Stimulated activated CD4-positive, alpha-beta T cell treated with anti-CD3 and anti-CD28 coated beads, Interleukin-12 subunit alpha, Interleukin-12 subunit beta, amount 100 ng/mL, for 48 hours (primary cell): ENCODE data around the gene KAZN.
"Not testable (repeated sequence)": the region's sequence is repeated elsewhere in the genome, so short reads cannot be mapped to it uniquely, and the experiment has no call there.

Source experiments
- DNase-seq, 3 donors: peaks; one replicate each; pipeline ENCODE4 v3.0.0-alpha.2; 2020; ENCODE audit warnings: low read depth in 2 of 3, low spot score in 1 of 3

The KAZN gene

DNA sequence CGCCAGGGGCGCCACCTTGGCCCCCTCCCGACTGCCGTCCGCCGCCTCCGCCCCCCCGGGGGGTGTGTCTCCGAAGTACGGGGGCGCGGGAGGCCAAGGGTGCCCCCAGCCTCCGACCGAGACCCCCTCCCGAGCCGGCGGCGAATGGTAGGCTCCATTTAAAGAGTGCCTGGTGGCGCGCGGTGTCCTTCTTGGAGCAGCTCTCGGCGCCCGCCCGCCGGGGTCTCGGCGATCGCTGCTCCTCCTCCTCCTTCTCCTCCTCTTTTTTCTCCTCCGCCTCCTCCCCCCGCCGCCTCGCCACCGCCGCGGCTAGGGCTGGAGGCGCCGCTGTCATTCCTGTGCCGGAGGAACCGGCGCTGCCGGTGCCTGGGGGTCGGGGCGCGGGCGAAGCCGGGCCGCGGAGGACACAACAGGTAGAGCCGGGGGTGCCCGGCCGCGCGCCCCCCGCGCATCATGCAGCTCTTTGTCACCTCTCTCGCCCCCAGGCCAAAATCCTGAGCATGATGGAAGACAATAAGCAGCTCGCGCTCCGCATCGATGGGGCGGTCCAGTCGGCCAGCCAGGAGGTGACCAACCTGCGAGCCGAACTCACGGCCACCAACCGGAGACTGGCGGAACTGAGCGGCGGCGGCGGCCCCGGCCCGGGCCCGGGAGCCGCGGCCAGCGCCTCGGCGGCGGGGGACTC, at the start of gene KAZN:
Gene KAZN, plus strand, starts transcription at position 188 of the 685 bp plus-strand sequence.
- no peak for DNase-seq

GRCh38 chr1:14549897-14550620, 48.4 kb upstream of the KAZN start:
- DNase-seq: no peak

GRCh38 chr1:14551386-14551785, 47.1 kb upstream of the KAZN start:
- DNase-seq: no peak

DNA sequence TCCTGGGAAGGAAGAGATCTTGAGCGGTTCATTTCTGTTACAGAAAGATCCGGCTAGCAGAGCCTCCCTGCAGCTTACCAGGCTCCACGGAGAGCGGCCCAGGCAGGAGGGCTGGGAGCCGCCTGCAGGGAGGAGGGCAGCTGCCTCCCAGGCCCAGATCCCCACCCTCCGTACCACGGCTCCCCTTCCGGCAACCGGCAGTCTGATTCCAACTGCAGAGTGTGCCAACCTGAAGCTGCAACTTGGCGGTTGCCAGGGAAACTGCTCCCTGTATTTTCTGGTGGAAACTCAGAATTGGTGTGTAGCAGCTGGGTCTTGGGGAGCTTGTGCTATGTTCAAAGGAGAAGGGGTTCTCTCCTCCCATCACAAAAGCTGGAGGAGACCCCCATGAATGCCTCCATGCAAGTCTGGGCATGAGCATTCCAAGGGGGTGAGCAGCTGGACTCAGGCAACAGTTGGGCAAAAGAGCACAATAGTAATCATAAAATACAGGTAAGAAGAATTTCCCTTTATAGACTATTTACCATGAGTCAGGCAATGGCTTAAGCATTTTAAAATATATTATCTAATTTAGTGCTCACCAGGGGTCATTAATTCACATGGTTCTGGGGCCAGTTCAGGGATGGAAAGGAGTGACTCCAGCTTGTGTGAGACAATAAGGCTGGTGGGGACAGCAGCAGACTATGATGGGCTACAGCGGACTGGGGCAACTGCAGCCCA, 46.1 kb upstream of the KAZN start:
- no peak for DNase-seq

DNA sequence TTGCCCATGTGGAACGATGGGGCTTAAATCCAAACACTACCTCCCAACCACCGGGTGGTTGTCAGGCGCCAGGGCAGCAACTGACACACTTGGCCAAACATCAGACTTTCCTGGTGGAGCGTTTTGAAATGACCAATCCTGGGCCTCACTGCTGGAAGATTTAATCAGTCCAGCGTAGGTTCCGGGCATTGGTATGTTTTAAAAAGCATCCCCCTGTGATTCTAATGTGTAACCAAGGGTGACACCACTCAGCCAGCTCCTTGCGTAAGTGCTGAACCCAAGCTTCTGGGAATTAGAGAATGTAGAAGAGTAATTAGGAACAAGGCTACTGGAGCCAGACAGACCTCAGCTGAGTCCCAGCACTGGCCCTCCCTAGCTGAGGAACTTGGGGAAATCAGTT, 44.8 kb upstream of the KAZN start:
- DNase-seq: no peak

- DNase-seq: no peak
These were observed 43.4 kb upstream of the KAZN start for GRCh38 chr1:14555091-14555490.

GRCh38 chr1:14561014-14561693, 37.3 kb upstream of the KAZN start:
- DNase-seq: no peak

GRCh38 chr1:14565090-14565489, 33.4 kb upstream of the KAZN start:
- no peak for DNase-seq

GRCh38 chr1:14567056-14567455, 31.4 kb upstream of the KAZN start:
- DNase-seq: no peak

DNA sequence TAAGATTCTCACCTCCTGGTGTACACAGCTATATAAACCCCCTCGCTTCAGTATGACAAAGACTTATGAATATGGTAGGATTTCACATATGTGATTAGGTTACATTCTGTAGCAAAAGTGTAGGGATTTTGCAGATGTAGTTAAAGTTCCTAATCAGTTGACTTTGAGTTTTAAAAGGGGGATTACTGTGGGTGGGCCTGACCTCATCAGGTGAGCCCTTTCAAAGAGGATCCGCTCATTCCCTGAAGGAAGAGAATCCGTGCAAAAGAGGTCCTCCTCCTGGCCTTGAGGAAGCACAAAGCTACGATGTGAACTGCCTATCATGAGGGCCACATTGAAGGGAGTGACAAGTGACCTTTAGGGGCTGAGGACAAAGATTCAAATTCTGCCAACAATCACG, 30.6 kb upstream of the KAZN start:
- DNase-seq: no peak

DNA sequence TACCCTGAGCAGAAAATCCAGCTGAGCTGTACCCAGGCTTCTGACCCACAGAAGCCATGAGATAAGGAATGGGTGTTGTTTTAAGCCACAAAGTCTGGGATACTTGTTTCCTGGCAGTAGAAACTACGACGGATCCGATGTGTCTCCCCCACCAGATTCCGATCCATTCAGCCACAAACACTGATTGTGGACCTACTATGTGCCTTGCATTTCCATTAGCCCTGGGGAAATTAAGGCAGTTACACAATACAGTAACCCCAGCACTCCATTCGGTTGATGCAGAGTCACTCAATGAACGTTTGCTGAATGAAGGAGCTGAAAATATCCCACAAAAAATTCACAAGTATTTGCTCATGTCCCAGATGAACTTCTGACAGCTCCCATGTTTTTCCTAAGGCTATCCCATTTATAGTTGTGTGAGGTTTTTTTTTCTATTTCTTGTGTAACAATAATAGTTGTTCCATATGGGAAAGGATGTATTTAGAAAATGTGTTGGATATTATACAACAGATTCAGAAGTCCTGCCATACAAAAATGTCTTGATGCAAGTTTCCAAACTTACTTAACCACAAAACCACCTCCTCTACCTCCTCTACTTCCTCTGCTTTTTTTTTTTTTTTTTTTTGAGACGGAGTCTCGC, 29.6 kb upstream of the KAZN start:
- DNase-seq: no peak

DNA sequence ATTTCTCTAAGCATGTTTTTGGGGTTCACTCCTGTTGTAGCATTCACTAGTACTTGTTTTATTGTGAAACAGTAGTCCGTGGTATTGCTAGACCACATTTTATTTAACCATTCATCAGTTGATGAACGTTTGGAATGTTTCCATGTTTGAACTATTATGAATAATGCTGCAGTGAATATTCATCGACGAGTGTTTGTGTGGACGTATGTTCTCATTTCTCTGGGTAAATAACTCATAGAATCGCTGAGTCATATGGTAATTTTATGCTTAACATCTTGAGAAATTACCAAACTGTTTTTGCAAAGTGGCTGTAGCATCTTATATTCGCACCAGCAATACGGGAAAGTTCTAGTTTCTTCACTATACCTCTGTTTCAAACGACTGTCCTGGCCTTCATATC, 28.0 kb upstream of the KAZN start:
- no peak for DNase-seq

DNA sequence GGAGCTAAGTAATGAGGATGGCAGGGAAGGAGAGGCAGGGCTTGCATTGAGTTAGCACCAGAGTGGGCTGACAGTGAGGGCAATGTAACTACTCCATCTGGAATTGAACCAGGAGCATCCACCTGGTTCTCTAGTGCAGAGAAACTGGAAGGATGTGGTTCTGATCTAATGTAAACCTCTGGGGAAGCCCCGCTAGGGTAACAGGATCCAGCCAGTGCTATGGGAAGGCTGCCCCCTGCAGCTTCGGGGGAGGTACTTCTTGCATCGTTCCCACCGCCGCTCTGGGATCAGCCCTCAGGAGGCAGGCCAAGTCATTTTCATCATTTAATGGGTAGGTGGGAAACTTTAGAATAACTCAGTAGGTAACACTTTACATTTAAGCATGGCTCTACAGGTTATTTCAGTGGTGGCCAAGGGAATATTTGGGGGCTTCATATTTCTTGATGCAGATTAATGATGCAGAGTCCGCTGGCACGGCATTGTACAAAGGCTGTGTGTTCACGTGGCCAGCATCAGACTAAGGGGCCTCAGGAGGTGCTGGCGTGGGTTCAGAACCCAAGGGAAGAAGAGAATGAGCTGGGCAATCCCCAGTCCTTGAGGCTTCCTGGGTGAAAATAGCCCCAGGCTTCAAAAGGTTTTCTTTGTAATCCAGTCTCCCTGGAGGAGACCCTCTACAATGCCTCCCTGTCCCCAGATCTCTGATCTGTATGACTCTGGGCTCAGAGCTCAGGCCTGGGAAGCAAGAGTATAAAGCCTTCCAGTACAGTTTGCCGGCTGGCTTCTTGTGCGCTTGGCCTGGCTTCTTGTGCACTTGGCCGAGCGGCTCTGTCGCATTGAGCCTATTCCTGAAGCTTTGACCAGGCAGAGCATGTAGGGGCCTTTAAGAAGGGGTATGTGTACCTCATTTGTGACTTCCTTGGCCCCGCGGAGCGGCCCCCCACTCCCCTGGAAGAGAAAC, 26.4 kb upstream of the KAZN start:
- DNase-seq: no peak

- no peak for DNase-seq
These were observed 25.6 kb upstream of the KAZN start for GRCh38 chr1:14572861-14573260.

DNA sequence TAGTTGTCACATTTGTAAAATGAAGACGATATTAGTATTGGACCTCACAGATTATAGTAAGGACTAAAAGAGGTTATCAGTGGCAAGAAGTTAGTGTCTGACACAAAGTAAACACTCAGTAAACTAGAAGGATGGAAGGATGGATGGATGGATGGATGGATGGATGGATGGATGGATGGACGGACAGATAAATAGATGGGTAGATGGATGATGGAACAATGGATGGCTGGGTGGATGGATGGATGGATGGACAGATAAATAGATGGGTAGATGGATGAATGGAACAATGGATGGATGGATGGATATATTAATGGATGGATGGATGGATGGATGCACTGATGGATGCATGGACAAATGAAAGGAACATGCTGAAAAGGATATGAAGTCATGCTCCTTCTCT, 22.3 kb upstream of the KAZN start:
- DNase-seq: no peak

DNA sequence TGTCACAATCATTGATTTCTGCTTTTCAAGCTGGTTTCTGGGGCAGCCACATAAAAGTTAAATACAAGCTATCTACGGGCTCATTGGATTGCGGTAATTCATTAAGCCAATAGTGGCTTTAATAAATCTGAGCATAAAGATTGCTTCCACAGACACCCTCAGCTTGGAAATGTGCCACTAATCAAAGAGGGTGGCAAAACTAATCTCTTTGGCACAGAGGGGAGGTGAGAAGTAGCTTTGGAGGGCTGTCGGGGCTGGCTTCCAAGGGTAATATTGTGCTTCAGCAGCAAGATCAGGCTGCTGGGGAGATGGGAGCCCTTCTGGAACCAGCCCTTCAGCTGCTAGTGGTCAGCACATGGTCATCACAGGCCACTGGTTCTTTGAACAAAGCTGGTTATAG, 21.2 kb upstream of the KAZN start:
- DNase-seq: no peak

- no peak for DNase-seq
These were observed 20.3 kb upstream of the KAZN start for GRCh38 chr1:14578156-14578555.

GRCh38 chr1:14580295-14580694, 18.2 kb upstream of the KAZN start:
- not testable (repeated sequence) for DNase-seq

DNA sequence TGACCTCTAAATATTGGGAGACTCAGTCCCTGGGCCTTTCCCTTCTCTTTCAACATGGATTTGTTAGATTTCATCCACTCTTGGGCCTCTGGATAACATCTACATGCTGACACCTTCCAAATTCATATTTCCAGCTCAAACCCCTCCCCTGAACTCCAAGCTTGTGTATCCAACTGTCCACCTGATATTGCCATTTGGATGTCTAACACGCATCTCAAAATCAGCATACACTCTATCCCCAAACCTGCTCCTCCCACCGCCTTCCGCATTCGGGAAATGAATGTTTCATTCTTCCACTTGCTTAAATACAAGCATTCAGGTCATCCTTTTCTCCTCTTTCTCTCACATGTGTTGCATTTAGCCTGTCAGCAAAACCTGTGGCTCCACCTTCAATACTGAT, 17.5 kb upstream of the KAZN start:
- DNase-seq: no peak

- DNase-seq: no peak
These were observed 14.7 kb upstream of the KAZN start for GRCh38 chr1:14583788-14584187.
